ENCODE data around the gene FCRL4. TPM values are rescaled to one million over a fixed set of nuclear protein-coding genes. Genes with fewer than 3 reads are reported as not detected.

The FCRL4 gene
- total and polyA plus RNA-seq, 10 of the 15 experiments (the other 5 are each of a cell fraction or from before 2014, with no cell fraction given) = 0.09 to 0.44 (median 0.26) TPM; not detected in 1

- TF ChIP-seq, protein P1, sequence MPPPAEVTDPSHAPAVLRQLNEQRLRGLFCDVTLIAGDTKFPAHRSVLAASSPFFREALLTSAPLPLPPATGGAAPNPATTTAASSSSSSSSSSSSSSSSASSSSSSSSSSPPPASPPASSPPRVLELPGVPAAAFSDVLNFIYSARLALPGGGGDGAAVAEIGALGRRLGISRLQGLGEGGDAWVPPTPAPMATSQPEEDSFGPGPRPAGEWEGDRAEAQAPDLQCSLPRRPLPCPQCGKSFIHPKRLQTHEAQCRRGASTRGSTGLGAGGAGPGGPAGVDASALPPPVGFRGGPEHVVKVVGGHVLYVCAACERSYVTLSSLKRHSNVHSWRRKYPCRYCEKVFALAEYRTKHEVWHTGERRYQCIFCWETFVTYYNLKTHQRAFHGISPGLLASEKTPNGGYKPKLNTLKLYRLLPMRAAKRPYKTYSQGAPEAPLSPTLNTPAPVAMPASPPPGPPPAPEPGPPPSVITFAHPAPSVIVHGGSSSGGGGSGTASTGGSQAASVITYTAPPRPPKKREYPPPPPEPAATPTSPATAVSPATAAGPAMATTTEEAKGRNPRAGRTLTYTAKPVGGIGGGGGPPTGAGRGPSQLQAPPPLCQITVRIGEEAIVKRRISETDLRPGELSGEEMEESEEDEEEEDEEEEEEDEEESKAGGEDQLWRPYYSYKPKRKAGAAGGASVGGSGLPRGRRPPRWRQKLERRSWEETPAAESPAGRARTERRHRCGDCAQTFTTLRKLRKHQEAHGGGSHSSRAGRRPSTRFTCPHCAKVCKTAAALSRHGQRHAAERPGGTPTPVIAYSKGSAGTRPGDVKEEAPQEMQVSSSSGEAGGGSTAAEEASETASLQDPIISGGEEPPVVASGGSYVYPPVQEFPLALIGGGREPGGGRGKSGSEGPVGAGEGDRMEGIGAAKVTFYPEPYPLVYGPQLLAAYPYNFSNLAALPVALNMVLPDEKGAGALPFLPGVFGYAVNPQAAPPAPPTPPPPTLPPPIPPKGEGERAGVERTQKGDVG (CRISPR knock-in tag; IDR thresholded peaks at IDR 0.05) = no peak
- TF ChIP-seq STAT3 (IDR thresholded peaks at IDR 0.05; ENCODE audit: low read depth, low read length) = no peak
- TF ChIP-seq, protein P2, sequence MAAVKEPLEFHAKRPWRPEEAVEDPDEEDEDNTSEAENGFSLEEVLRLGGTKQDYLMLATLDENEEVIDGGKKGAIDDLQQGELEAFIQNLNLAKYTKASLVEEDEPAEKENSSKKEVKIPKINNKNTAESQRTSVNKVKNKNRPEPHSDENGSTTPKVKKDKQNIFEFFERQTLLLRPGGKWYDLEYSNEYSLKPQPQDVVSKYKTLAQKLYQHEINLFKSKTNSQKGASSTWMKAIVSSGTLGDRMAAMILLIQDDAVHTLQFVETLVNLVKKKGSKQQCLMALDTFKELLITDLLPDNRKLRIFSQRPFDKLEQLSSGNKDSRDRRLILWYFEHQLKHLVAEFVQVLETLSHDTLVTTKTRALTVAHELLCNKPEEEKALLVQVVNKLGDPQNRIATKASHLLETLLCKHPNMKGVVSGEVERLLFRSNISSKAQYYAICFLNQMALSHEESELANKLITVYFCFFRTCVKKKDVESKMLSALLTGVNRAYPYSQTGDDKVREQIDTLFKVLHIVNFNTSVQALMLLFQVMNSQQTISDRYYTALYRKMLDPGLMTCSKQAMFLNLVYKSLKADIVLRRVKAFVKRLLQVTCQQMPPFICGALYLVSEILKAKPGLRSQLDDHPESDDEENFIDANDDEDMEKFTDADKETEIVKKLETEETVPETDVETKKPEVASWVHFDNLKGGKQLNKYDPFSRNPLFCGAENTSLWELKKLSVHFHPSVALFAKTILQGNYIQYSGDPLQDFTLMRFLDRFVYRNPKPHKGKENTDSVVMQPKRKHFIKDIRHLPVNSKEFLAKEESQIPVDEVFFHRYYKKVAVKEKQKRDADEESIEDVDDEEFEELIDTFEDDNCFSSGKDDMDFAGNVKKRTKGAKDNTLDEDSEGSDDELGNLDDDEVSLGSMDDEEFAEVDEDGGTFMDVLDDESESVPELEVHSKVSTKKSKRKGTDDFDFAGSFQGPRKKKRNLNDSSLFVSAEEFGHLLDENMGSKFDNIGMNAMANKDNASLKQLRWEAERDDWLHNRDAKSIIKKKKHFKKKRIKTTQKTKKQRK (IDR thresholded peaks at IDR 0.05; ENCODE audit: low read depth, low read length) = no peak
- TF ChIP-seq PML (IDR thresholded peaks at IDR 0.05; ENCODE audit: low read length) = no peak
- no peak for TF ChIP-seq CHD1 (IDR thresholded peaks at IDR 0.05; ENCODE audit: low read depth, low read length)
- peak; percentile 92 for TF ChIP-seq IKZF1 (conservative IDR thresholded peaks at IDR 0.05)
- no peak for TF ChIP-seq JUND (IDR thresholded peaks at IDR 0.05; ENCODE audit: low read depth, low read length)
- TF ChIP-seq, protein P3, sequence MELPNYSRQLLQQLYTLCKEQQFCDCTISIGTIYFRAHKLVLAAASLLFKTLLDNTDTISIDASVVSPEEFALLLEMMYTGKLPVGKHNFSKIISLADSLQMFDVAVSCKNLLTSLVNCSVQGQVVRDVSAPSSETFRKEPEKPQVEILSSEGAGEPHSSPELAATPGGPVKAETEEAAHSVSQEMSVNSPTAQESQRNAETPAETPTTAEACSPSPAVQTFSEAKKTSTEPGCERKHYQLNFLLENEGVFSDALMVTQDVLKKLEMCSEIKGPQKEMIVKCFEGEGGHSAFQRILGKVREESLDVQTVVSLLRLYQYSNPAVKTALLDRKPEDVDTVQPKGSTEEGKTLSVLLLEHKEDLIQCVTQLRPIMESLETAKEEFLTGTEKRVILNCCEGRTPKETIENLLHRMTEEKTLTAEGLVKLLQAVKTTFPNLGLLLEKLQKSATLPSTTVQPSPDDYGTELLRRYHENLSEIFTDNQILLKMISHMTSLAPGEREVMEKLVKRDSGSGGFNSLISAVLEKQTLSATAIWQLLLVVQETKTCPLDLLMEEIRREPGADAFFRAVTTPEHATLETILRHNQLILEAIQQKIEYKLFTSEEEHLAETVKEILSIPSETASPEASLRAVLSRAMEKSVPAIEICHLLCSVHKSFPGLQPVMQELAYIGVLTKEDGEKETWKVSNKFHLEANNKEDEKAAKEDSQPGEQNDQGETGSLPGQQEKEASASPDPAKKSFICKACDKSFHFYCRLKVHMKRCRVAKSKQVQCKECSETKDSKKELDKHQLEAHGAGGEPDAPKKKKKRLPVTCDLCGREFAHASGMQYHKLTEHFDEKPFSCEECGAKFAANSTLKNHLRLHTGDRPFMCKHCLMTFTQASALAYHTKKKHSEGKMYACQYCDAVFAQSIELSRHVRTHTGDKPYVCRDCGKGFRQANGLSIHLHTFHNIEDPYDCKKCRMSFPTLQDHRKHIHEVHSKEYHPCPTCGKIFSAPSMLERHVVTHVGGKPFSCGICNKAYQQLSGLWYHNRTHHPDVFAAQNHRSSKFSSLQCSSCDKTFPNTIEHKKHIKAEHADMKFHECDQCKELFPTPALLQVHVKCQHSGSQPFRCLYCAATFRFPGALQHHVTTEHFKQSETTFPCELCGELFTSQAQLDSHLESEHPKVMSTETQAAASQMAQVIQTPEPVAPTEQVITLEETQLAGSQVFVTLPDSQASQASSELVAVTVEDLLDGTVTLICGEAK (IDR thresholded peaks at IDR 0.05; ENCODE audit: borderline replicate concordance) = no peak
- no peak for TF ChIP-seq NFYA (IDR thresholded peaks at IDR 0.05; ENCODE audit: borderline replicate concordance, low read depth, low read length)
- no peak for TF ChIP-seq EZH2 (IDR thresholded peaks at IDR 0.05; ENCODE audit: borderline replicate concordance, control insufficient read depth, low read depth, low read length)
- TF ChIP-seq GATAD2B (conservative IDR thresholded peaks at IDR 0.05; ENCODE audit: low read depth) = peak; percentile 60; the same call in 1 of the 2 replicates
- no peak for TF ChIP-seq ZNF207 (IDR thresholded peaks at IDR 0.05; ENCODE audit: borderline replicate concordance)
- no peak for TF ChIP-seq POLR2AphosphoS5 (IDR thresholded peaks at IDR 0.05; ENCODE audit: low read length)
- peak; percentile 69; the same call in 1 of the 2 replicates for TF ChIP-seq NBN (IDR thresholded peaks at IDR 0.05)
- no peak for TF ChIP-seq RFX5 (IDR thresholded peaks at IDR 0.05; ENCODE audit: low read depth, low read length)
- TF ChIP-seq REST (IDR thresholded peaks at IDR 0.05; ENCODE audit: low read depth, low read length) = no peak
Observed at GRCh38 chr1:157595356-157595755, 2.5 kb downstream of the FCRL4 start (continued).
